ENCODE results near the gene SYMPK.

- TF ChIP-seq CTCF (IDR thresholded peaks at IDR 0.05): no peak
- no peak for TF ChIP-seq POLR2AphosphoS5 (IDR thresholded peaks at IDR 0.05)
- TF ChIP-seq POLR2A (IDR thresholded peaks at IDR 0.05): no peak
These were observed 40.2 kb downstream of the SYMPK start for GRCh38 chr19:45822716-45823115.

All from gastroesophageal sphincter (tissue), 3 donors.